Endodermal cell (in vitro differentiated cells): ENCODE measurements around the gene HYAL1. TPM values are rescaled to one million over a fixed set of nuclear protein-coding genes. Genes with fewer than 3 reads are reported as not detected.

Experiments used
- DNase-seq: peaks from one replicate; pipeline ENCODE4 v3.0.0-alpha.2; 2017
- H3K27ac ChIP-seq: 2 replicates; pipeline ENCODE4 v1.5.1; 2013; ENCODE audit warnings: mild to moderate bottlenecking, low read depth, low read length, moderate library complexity
- H3K27me3 ChIP-seq: 2 replicates; pipeline ENCODE4 v1.6.1; 2013; ENCODE audit warnings: mild to moderate bottlenecking, low read length, moderate library complexity; ENCODE audit not compliant: insufficient read depth, control insufficient read depth, poor library complexity, severe bottlenecking
- H3K36me3 ChIP-seq: 2 replicates; pipeline ENCODE4 v1.7.0; 2013; ENCODE audit warnings: mild to moderate bottlenecking, low read length, moderate library complexity; ENCODE audit not compliant: control insufficient read depth, insufficient read depth
- H3K4me1 ChIP-seq: one replicate; pipeline ENCODE4 v1.7.0; 2013; ENCODE audit warnings: low read length; ENCODE audit not compliant: control insufficient read depth, insufficient read depth
- H3K4me3 ChIP-seq: 2 replicates; pipeline ENCODE4 v1.5.1; 2013; ENCODE audit warnings: mild to moderate bottlenecking, low read length, moderate library complexity
- H3K9ac ChIP-seq: 2 replicates; pipeline ENCODE4 v1.6.1; 2013; ENCODE audit warnings: mild to moderate bottlenecking, low read length, moderate library complexity; ENCODE audit not compliant: poor library complexity, severe bottlenecking; ENCODE audit errors: extremely low read depth
- H3K9me3 ChIP-seq: 2 replicates; pipeline ENCODE4 v1.6.1; 2013; ENCODE audit warnings: mild to moderate bottlenecking, low read length, moderate library complexity; ENCODE audit not compliant: control insufficient read depth
- H3K27ac Mint-ChIP-seq: 2 replicates; pipeline ENCODE4 v1.8.0; 2020; ENCODE audit warnings: mixed read lengths
- H3K27me3 Mint-ChIP-seq: 2 replicates; pipeline ENCODE4 v1.8.0; 2021; ENCODE audit warnings: mild to moderate bottlenecking, mixed read lengths; ENCODE audit not compliant: insufficient read depth
- H3K36me3 Mint-ChIP-seq: 2 replicates; pipeline ENCODE4 v1.8.0; 2020; ENCODE audit warnings: low read depth, mixed read lengths
- H3K4me1 Mint-ChIP-seq: 2 replicates; pipeline ENCODE4 v1.8.0; 2020; ENCODE audit warnings: mixed read lengths
- H3K4me3 Mint-ChIP-seq: 2 replicates; pipeline ENCODE4 v1.8.0; 2020; ENCODE audit warnings: mild to moderate bottlenecking, moderate library complexity, mixed read lengths
- H3K9me3 Mint-ChIP-seq: 2 replicates; pipeline ENCODE4 v1.8.0; 2020; ENCODE audit warnings: mild to moderate bottlenecking, mixed read lengths
- WGBS, 2 experiments: methylation state at CpG; one replicate each; pipeline versions ENCODE4 v1.1.5 to v1.1.7; 2013; ENCODE audit warnings: missing lambda C conversion rate in 2 of 2, mixed read lengths in 1 of 2; ENCODE audit not compliant: insufficient coverage in 1 of 2, insufficient read length in 1 of 2; 5-methylcytosine and 5-hydroxymethylcytosine counted together
- total RNA-seq, 2 donors: library from RNA; stranded (reverse); fragmentation: NEBNext Ultra II Directional in 1 of 2; extraction: Animal tissue kit (Norgen Biotek cat#: 25700) in 1 of 2; gene quantifications; 2 replicates in 1 of 2; 3 replicates in 1 of 2; pipeline ENCODE4 v1.2.1, GENCODE V29; 2021
- TF ChIP-seq, protein P1 (sequence below): fragments of 200-600 bp; sonication (generic); conservative IDR thresholded peaks from 2 replicates; pipeline ENCODE4 v1.5.0; 2021; ENCODE audit warnings: antibody characterized with exemption, mild to moderate bottlenecking

Gene HYAL1
- total RNA-seq, 2 donors from 2014 or later, result 0.92 to 1.8 TPM

DNA sequence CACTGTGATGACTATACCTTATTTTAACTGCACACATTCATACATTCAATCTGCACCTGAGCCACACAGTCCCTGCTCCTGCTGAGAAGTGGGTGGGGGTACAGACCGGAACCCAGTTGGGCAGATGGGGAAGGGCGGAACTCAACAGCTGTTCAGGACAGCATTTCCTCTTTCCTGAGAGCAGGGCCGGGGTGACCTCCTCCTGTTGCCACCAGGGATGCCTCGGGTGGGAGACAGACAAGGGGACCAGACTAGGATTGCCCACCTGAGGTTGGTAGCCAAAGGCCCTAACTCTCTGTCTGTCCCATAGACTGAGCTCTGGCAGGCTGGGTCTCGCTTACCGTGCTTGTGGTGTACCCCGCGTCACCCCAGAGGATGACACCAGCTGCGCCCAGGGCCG is 15.2 kb upstream of the HYAL1 start:
- Histone ChIP-seq H3K9ac (no peak overlapping the region), H3K36me3 (peaks cover 35% of the 10 kb centered on the region), H3K9me3 (no peaks in the 10 kb centered on the region), H3K4me1 (peaks cover 17% of the 10 kb centered on the region), H3K27me3 (no peaks in the 10 kb centered on the region), H3K4me3 (peak overlapping the region; percentile 56), H3K27ac (no peak overlapping the region)
- TF ChIP-seq, protein P1, sequence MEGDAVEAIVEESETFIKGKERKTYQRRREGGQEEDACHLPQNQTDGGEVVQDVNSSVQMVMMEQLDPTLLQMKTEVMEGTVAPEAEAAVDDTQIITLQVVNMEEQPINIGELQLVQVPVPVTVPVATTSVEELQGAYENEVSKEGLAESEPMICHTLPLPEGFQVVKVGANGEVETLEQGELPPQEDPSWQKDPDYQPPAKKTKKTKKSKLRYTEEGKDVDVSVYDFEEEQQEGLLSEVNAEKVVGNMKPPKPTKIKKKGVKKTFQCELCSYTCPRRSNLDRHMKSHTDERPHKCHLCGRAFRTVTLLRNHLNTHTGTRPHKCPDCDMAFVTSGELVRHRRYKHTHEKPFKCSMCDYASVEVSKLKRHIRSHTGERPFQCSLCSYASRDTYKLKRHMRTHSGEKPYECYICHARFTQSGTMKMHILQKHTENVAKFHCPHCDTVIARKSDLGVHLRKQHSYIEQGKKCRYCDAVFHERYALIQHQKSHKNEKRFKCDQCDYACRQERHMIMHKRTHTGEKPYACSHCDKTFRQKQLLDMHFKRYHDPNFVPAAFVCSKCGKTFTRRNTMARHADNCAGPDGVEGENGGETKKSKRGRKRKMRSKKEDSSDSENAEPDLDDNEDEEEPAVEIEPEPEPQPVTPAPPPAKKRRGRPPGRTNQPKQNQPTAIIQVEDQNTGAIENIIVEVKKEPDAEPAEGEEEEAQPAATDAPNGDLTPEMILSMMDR, result no peak
- no peaks in the 10 kb centered on the region for H3K27me3 Mint-ChIP-seq
- H3K4me1 Mint-ChIP-seq, result peaks cover 25% of the 10 kb centered on the region
- peaks cover 6% of the 10 kb centered on the region for H3K9me3 Mint-ChIP-seq
- 93 to 98% methylated on average over 9 to 10 of the region's 10 CpGs for WGBS, 2 experiments
- peaks cover 56% of the 10 kb centered on the region for H3K36me3 Mint-ChIP-seq
- no peak overlapping the region for H3K27ac Mint-ChIP-seq
- DNase-seq, result no peak
- H3K4me3 Mint-ChIP-seq, result peak overlapping the region; percentile 87

DNA sequence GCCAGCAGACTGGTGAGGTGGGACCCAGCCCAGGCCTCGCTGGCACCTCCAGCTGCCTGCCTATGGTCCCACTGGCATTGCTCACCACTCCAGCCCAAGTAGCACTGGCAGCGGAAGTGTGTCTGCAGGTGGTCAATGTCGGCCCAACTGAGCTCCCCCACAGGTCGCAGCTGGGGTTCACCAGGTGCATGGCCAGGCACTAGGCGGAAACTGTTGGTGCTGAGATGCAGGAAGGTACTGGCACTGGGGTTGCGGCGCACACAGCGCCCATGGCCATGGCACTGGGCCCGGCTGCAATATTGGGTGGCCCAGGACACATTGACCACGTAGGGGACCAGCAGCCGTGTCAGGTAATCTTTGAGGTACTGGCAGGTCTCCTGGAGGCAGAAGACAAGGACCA is 14.8 kb upstream of the HYAL1 start:
- peak overlapping the region; percentile 87 for H3K4me3 Mint-ChIP-seq
- Histone ChIP-seq H3K4me1 (peaks cover 17% of the 10 kb centered on the region), H3K4me3 (no peak overlapping the region), H3K36me3 (peaks cover 31% of the 10 kb centered on the region), H3K9ac (no peak overlapping the region), H3K9me3 (no peaks in the 10 kb centered on the region), H3K27ac (no peak overlapping the region), H3K27me3 (no peaks in the 10 kb centered on the region)
- TF ChIP-seq, protein P1, result no peak
- no peak for DNase-seq
- no peak overlapping the region for H3K27ac Mint-ChIP-seq
- peaks cover 22% of the 10 kb centered on the region for H3K4me1 Mint-ChIP-seq
- 95 to 100% methylated on average over 8 to 11 of the region's 11 CpGs for WGBS, 2 experiments
- peaks cover 10% of the 10 kb centered on the region for H3K9me3 Mint-ChIP-seq
- peaks cover 58% of the 10 kb centered on the region for H3K36me3 Mint-ChIP-seq
- H3K27me3 Mint-ChIP-seq, result no peaks in the 10 kb centered on the region

DNA sequence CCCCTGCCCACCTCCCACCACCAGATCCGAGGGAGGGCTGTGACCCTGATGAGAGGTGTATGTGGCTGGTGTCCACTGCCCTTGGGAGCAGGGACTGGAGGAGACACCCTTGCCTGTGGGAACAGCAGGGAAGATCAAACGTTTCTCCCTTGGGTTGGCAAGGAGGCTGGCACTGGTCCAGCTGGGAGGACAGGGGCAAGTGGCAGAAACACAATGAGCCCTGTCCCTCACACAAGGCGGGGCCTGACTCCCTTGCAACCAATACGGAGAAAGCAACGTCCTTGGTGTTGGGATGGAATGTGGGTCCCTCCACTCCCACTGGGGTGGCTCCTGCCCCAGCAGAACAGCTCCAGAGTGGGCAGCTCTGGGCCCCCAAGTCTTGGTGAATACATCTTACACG is 13.9 kb upstream of the HYAL1 start:
- H3K27me3 ChIP-seq, result no peaks in the 10 kb centered on the region
- H3K27ac ChIP-seq, result no peak overlapping the region
- TF ChIP-seq, protein P1, result no peak
- peaks cover 12% of the 10 kb centered on the region for H3K4me1 ChIP-seq
- H3K9ac ChIP-seq, result no peak overlapping the region
- Mint-ChIP-seq H3K36me3 (peaks cover 59% of the 10 kb centered on the region), H3K4me3 (no peak overlapping the region), H3K4me1 (peaks cover 16% of the 10 kb centered on the region), H3K27ac (no peak overlapping the region), H3K27me3 (no peaks in the 10 kb centered on the region), H3K9me3 (peaks cover 16% of the 10 kb centered on the region)
- no peak overlapping the region for H3K4me3 ChIP-seq
- WGBS, 2 experiments, result 93 to 95% methylated on average over 5 to 6 of the region's 6 CpGs
- H3K36me3 ChIP-seq, result peaks cover 31% of the 10 kb centered on the region
- peak; percentile 43 for DNase-seq
- H3K9me3 ChIP-seq, result no peaks in the 10 kb centered on the region
